Measurements from ENCODE around the gene IPO4. TPM values are rescaled to one million over a fixed set of nuclear protein-coding genes. Genes with fewer than 3 reads are reported as not detected.
A peak's percentile ranks its signal among the peaks of the same experiment; 100 is the strongest.

IPO4 gene, protein sequence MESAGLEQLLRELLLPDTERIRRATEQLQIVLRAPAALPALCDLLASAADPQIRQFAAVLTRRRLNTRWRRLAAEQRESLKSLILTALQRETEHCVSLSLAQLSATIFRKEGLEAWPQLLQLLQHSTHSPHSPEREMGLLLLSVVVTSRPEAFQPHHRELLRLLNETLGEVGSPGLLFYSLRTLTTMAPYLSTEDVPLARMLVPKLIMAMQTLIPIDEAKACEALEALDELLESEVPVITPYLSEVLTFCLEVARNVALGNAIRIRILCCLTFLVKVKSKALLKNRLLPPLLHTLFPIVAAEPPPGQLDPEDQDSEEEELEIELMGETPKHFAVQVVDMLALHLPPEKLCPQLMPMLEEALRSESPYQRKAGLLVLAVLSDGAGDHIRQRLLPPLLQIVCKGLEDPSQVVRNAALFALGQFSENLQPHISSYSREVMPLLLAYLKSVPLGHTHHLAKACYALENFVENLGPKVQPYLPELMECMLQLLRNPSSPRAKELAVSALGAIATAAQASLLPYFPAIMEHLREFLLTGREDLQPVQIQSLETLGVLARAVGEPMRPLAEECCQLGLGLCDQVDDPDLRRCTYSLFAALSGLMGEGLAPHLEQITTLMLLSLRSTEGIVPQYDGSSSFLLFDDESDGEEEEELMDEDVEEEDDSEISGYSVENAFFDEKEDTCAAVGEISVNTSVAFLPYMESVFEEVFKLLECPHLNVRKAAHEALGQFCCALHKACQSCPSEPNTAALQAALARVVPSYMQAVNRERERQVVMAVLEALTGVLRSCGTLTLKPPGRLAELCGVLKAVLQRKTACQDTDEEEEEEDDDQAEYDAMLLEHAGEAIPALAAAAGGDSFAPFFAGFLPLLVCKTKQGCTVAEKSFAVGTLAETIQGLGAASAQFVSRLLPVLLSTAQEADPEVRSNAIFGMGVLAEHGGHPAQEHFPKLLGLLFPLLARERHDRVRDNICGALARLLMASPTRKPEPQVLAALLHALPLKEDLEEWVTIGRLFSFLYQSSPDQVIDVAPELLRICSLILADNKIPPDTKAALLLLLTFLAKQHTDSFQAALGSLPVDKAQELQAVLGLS
- total RNA-seq: 10 to 100 TPM; 19.9 to 64.6 TPM

GRCh38 chr14:24188251-24189058 lies at the start of gene IPO4:
IPO4 (minus strand) TSS chr14:24188816; CDS start chr14:24188787, 29 bp downstream.
- TF ChIP-seq, protein P1, sequence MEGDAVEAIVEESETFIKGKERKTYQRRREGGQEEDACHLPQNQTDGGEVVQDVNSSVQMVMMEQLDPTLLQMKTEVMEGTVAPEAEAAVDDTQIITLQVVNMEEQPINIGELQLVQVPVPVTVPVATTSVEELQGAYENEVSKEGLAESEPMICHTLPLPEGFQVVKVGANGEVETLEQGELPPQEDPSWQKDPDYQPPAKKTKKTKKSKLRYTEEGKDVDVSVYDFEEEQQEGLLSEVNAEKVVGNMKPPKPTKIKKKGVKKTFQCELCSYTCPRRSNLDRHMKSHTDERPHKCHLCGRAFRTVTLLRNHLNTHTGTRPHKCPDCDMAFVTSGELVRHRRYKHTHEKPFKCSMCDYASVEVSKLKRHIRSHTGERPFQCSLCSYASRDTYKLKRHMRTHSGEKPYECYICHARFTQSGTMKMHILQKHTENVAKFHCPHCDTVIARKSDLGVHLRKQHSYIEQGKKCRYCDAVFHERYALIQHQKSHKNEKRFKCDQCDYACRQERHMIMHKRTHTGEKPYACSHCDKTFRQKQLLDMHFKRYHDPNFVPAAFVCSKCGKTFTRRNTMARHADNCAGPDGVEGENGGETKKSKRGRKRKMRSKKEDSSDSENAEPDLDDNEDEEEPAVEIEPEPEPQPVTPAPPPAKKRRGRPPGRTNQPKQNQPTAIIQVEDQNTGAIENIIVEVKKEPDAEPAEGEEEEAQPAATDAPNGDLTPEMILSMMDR (IDR thresholded peaks at IDR 0.05): no peak
- ATAC-seq (ENCODE audit: insufficient number of reproducible peaks, low FRiP score, low read depth) (peak; percentile 89), DNase-seq (ENCODE audit: low spot score) (peak; percentile 91)
- H3K4me1 ChIP-seq (ENCODE audit: control insufficient read depth in 1 of 2, low read depth in 2 of 2): peaks cover 5 to 11% of the 10 kb centered on the region in 2 donors
- peaks cover 32% of the 10 kb centered on the region for H3K36me3 ChIP-seq
- no peaks in the 10 kb centered on the region for H3K27me3 ChIP-seq (replicated peaks; ENCODE audit: insufficient read depth)
- H3K4me3 ChIP-seq: peak within 1 kb of the TSS; percentile 82
- H3K27ac ChIP-seq: peak within 1 kb of the TSS; percentile 36 to 58
- H3K9me3 ChIP-seq: no peaks in the 10 kb centered on the region

- no peak overlapping the region for H3K27ac ChIP-seq
- peaks cover 27 to 51% of the 10 kb centered on the region in 2 donors for H3K4me1 ChIP-seq (ENCODE audit: control insufficient read depth in 1 of 2, low read depth in 2 of 2)
- no peaks in the 10 kb centered on the region for H3K9me3 ChIP-seq
- peaks cover 46% of the 10 kb centered on the region for H3K36me3 ChIP-seq
- H3K27me3 ChIP-seq (replicated peaks; ENCODE audit: insufficient read depth): no peaks in the 10 kb centered on the region
- no peak for DNase-seq (ENCODE audit: low spot score)
- TF ChIP-seq, protein P1 (IDR thresholded peaks at IDR 0.05): no peak
- no peak for ATAC-seq (ENCODE audit: insufficient number of reproducible peaks, low FRiP score, low read depth)
- no peak overlapping the region for H3K4me3 ChIP-seq
Observed at GRCh38 chr14:24238123-24238522, 49.5 kb upstream of the IPO4 start.

DNA sequence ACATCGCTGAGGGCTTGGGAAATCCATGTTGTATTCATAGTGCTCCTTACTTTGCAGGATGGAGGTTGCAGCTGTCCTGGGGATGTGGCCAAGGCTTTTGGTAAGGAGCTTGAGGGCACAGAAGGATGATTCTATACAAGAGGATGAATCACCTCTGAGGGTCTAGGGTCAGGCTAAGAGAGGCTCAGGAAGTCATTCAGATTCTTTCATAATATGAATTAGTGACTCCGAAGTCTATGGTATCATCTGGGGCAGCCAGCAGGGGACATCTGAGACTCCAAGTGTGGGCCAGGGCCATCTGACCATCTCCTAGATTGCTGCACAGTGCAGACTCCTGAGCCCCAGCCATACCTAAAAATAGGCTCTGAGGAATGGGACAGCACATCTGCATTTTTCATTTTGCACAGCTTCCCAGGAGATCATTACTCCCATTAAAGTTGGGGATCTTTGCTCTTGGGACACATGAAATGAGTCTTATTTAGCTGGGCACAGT lies 48.9 kb upstream of the IPO4 start:
- Histone ChIP-seq H3K27ac (no peak overlapping the region), H3K4me1 (ENCODE audit: control insufficient read depth in 1 of 2, low read depth in 2 of 2) (peaks cover 27 to 54% of the 10 kb centered on the region in 2 donors), H3K9me3 (no peaks in the 10 kb centered on the region), H3K36me3 (peaks cover 46% of the 10 kb centered on the region), H3K4me3 (no peak overlapping the region), H3K27me3 (replicated peaks; ENCODE audit: insufficient read depth) (no peaks in the 10 kb centered on the region)
- DNase-seq (ENCODE audit: low spot score) (no peak), ATAC-seq (ENCODE audit: insufficient number of reproducible peaks, low FRiP score, low read depth) (no peak)
- TF ChIP-seq, protein P1 (IDR thresholded peaks at IDR 0.05): no peak

DNA sequence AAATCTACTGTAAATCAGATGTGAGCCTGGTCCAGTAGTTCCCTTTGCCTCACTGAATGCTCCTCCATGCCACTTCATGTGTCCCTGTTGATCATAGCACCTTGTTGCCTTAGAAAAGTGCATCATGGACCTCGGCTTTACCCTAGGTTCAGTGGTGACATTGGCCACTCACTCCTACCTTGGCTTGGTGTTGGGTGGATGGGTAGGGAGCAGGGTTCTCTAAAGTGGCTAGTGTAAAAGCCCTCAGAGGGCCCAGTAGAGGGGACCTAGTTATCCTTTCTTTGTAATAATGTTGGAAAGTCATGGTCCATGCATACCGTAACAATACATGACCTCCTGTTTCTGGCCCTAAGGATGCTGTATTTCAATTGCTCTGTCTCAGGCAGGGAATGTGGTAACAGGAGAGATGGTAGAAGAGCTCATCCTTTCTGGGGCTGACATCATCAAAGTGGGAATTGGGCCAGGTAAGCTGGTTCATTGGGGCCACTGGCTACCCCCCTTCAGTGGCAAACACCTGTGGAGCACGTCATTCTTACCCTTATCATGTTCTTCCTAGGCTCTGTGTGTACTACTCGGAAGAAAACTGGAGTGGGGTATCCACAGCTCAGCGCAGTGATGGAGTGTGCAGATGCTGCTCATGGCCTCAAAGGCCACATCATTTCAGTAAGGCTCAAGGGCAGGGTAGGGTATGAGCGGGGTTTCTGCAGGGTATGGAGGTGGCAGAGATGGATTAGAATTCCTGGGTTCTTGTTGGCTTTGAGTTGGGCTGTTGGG lies 48.3 kb upstream of the IPO4 start:
- no peak overlapping the region for H3K4me3 ChIP-seq
- no peaks in the 10 kb centered on the region for H3K27me3 ChIP-seq (replicated peaks; ENCODE audit: insufficient read depth)
- no peak overlapping the region for H3K27ac ChIP-seq
- no peaks in the 10 kb centered on the region for H3K9me3 ChIP-seq
- peaks cover 46% of the 10 kb centered on the region for H3K36me3 ChIP-seq
- ATAC-seq (ENCODE audit: insufficient number of reproducible peaks, low FRiP score, low read depth): no peak
- TF ChIP-seq, protein P1 (IDR thresholded peaks at IDR 0.05): no peak
- peaks cover 27 to 54% of the 10 kb centered on the region in 2 donors for H3K4me1 ChIP-seq (ENCODE audit: control insufficient read depth in 1 of 2, low read depth in 2 of 2)
- no peak for DNase-seq (ENCODE audit: low spot score)

Data from thoracic aorta (tissue), 2 donors.